ENCODE measurements around the gene APMAP. TPM values are rescaled to one million over a fixed set of nuclear protein-coding genes. Genes with fewer than 3 reads are reported as not detected.

The APMAP gene
- total and polyA plus RNA-seq, 9 donors: 23.5 to 103 (median 45.8) TPM

DNA sequence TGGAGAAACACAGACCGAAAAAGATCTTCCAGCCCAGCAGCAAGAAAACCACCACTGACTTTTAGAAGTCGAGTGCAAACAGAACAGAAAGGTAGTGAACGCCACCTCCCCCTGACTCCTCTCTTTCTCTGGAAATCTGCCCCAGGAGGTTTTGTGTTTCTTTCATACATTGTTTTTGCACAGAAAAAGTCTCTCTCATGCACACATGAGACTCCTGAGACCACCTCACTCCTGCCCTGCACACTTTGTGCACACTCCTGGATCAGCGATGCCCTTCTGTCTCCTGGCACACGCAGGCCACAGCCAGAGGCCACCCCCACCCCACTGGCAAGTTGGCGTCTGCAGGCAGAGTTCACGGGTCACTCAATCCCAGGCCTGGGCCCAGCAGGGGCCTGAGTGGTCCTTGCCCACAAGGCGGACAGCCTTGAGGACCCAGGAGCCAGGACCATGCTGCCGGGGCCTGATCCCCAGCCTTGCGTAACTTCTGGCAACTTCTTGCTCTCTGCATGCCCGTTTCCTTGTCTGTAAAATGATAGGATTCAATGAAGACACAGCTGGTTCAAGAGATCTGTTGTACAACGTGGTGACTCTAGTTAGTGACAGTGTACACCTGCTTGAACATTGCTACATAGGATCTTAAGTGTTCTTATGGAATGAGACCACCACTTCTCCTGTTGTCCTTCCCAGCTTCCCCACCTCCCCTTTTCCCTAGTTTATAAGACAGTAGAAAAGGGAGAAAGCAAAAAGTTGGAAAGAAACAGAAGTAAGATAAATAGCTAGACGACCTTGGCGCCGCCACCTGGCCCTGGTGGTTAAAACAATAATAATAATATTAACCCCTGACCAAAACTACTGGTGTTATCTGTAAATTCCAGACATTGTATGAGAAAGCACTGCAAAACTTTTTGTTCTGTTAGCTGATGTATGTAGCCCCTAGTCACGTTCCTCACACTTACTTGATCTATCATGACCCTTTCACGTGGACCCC lies 73.7 kb downstream of the APMAP start:
- intact Hi-C loops (cut with DNase I): no loop called here
- TF ChIP-seq, protein P1, sequence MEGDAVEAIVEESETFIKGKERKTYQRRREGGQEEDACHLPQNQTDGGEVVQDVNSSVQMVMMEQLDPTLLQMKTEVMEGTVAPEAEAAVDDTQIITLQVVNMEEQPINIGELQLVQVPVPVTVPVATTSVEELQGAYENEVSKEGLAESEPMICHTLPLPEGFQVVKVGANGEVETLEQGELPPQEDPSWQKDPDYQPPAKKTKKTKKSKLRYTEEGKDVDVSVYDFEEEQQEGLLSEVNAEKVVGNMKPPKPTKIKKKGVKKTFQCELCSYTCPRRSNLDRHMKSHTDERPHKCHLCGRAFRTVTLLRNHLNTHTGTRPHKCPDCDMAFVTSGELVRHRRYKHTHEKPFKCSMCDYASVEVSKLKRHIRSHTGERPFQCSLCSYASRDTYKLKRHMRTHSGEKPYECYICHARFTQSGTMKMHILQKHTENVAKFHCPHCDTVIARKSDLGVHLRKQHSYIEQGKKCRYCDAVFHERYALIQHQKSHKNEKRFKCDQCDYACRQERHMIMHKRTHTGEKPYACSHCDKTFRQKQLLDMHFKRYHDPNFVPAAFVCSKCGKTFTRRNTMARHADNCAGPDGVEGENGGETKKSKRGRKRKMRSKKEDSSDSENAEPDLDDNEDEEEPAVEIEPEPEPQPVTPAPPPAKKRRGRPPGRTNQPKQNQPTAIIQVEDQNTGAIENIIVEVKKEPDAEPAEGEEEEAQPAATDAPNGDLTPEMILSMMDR (IDR thresholded peaks at IDR 0.05): no peak
- TF ChIP-seq EP300 (IDR thresholded peaks at IDR 0.05) (no peak), POLR2A (IDR thresholded peaks at IDR 0.05) (no peak)
- Histone ChIP-seq H3K4me3 (no peak overlapping the region), H3K36me3 (no peaks in the 10 kb centered on the region), H3K4me1 (ENCODE audit: insufficient read depth) (peaks cover 15% of the 10 kb centered on the region), H3K9me3 (no peaks in the 10 kb centered on the region), H3K27me3 (no peaks in the 10 kb centered on the region), H3K27ac (no peak overlapping the region)
- 11 to 24% (median 11%) methylated on average over 17 of the region's 17 CpGs for WGBS, 3 donors
- peak in 1 of 5 donors; percentile 52 for DNase-seq

DNA sequence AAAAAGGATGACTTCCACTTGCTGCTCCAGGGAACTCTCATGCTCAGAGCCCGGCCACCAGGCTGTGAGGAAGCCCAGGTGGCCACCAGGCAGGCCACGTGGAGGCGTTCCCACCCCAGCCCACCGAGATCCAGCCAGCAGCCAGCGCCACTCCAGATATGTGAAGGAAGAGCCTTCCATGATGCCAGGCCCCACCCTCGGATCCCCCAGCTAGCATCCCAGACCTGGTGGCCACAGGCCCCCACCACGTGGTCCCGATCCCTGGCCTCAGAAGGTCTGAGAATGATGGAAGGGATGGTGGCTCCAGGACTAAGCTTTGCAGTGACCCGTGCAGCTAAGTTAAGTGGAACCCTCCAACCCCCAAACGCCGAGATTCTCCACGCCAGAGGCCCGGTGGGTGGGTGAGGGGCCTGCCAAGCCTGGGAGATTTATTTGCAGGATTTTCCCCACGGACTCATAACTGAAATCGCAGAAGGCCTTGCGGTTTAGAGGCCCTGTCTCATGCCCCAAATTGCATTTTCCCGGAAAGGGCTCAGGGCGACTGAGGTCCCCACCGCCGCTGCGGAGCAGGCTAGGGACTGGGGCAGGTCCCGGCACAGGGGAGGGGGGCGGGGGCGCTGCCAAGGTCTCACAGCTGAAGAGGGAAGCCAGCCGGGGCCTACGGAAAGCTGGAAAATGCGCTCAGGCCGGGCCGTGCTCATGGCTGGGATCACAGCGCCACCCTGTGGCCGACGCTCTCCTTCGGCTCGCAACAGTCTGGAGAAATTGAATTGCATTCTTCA lies 74.6 kb downstream of the APMAP start:
- no peak overlapping the region for H3K4me3 ChIP-seq
- no peaks in the 10 kb centered on the region for H3K27me3 ChIP-seq
- H3K4me1 ChIP-seq (ENCODE audit: insufficient read depth): peaks cover 15% of the 10 kb centered on the region
- intact Hi-C loops (cut with DNase I): no loop called here
- 25 to 33% (median 26%) methylated on average over 27 to 34 of the region's 34 CpGs for WGBS, 3 donors
- TF ChIP-seq EP300 (IDR thresholded peaks at IDR 0.05): no peak
- no peak for TF ChIP-seq POLR2A (IDR thresholded peaks at IDR 0.05)
- TF ChIP-seq, protein P1 (IDR thresholded peaks at IDR 0.05): peak in 2 of 3 donors; percentile 30 to 65
- no peaks in the 10 kb centered on the region for H3K9me3 ChIP-seq
- H3K27ac ChIP-seq: no peak overlapping the region
- no peaks in the 10 kb centered on the region for H3K36me3 ChIP-seq
- peak; percentile 30 to 81 (median 61) for DNase-seq

- intact Hi-C loops (cut with DNase I): no loop called here
- WGBS, 3 donors: 86 to 99% (median 96%) methylated on average over 7 of the region's 7 CpGs
Measured at GRCh38 chr20:24917056-24917455, 75.5 kb downstream of the APMAP start.

DNA sequence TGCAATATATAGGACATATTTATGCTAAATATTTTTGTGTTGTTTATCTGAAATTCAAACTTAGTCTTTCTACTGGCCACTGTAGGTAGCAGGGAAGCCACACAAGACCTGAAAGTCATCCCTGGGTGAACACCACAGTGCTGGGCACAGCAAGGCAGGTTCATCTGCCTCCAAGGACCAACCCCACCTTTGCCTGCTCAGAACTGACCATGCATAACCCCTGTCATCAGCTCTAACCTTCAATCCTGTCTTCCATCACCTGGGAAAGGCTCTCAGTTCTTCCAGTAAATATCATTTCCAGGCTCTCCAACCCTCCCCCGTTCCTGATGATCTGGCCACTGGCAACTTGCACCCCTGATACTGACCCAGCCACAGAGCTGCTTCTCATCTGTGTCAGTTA lies 76.1 kb downstream of the APMAP start:
- H3K27me3 ChIP-seq: no peaks in the 10 kb centered on the region
- H3K27ac ChIP-seq: no peak overlapping the region
- WGBS, 3 donors: 85 to 87% (median 85%) methylated on average over 1 of the region's 1 CpG
- H3K4me3 ChIP-seq: no peak overlapping the region
- H3K4me1 ChIP-seq (ENCODE audit: insufficient read depth): peaks cover 15% of the 10 kb centered on the region
- TF ChIP-seq POLR2A (IDR thresholded peaks at IDR 0.05) (no peak), EP300 (IDR thresholded peaks at IDR 0.05) (no peak)
- TF ChIP-seq, protein P1 (IDR thresholded peaks at IDR 0.05): no peak
- intact Hi-C loops (cut with DNase I): no loop called here
- no peaks in the 10 kb centered on the region for H3K36me3 ChIP-seq
- no peak for DNase-seq
- no peaks in the 10 kb centered on the region for H3K9me3 ChIP-seq

More at GRCh38 chr20:24917056-24917455, 75.5 kb downstream of the APMAP start:
- H3K4me1 ChIP-seq (ENCODE audit: insufficient read depth): peaks cover 15% of the 10 kb centered on the region
- no peaks in the 10 kb centered on the region for H3K36me3 ChIP-seq
- H3K4me3 ChIP-seq: no peak overlapping the region
- TF ChIP-seq EP300 (IDR thresholded peaks at IDR 0.05) (no peak), POLR2A (IDR thresholded peaks at IDR 0.05) (no peak)
- TF ChIP-seq, protein P1 (IDR thresholded peaks at IDR 0.05): no peak
- no peaks in the 10 kb centered on the region for H3K27me3 ChIP-seq
- H3K27ac ChIP-seq: no peak overlapping the region
- H3K9me3 ChIP-seq: no peaks in the 10 kb centered on the region
- DNase-seq: no peak

All from ovary (tissue), 9 donors.